Fibroblast of the conjunctiva (primary cell): ENCODE data around the gene OBSCN.

Experiments
- DNase-seq: peaks from one replicate; pipeline ENCODE4 v3.0.0-alpha.2; 2010; ENCODE audit warnings: low read depth

The OBSCN gene

GRCh38 chr1:228289239-228289849, 81.5 kb downstream of the OBSCN start:
- no peak for DNase-seq

- DNase-seq = no peak
Measured at GRCh38 chr1:228289996-228290881, 82.4 kb downstream of the OBSCN start.

- no peak for DNase-seq
Measured at GRCh38 chr1:228291906-228292608, 84.2 kb downstream of the OBSCN start.

DNA sequence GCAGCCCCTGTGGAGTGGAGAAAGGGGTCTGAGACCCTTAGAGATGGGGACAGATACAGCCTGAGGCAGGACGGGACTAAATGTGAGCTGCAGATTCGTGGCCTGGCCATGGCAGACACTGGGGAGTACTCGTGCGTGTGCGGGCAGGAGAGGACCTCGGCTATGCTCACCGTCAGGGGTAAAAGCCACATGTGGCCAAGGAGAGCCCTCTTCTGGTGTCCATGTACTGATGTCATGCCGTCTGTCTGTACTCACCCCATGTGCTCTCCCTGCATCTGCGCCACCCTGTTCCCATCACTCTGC, 84.7 kb downstream of the OBSCN start:
- DNase-seq = no peak

GRCh38 chr1:228293393-228293792, 85.5 kb downstream of the OBSCN start:
- no peak for DNase-seq

DNA sequence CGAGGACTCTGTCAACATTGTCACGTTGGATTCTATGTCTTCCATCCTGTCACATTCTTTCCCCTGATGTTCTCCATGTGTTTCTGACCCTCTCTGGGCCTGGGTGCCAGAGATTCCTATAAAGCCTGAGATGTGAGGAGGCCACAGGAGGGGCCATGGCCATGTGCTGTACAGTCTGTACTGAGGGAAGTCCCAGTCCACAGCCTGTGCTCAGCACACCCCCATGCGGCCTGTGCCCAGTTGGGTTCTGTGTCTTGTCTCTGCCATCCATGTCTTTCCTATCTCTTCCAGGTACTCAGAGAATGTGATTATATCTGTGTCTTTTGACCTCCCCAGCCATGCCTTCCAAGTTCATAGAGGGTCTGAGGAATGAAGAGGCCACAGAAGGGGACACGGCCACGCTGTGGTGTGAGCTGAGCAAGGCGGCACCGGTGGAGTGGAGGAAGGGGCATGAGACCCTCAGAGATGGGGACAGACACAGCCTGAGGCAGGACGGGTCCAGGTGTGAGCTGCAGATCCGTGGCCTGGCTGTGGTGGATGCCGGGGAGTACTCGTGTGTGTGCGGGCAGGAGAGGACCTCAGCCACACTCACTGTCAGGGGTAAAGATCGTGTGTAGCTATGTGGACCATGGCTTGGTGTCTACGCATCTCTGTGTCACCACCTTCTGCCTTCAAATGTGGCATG, 86.1 kb downstream of the OBSCN start:
- no peak for DNase-seq

DNA sequence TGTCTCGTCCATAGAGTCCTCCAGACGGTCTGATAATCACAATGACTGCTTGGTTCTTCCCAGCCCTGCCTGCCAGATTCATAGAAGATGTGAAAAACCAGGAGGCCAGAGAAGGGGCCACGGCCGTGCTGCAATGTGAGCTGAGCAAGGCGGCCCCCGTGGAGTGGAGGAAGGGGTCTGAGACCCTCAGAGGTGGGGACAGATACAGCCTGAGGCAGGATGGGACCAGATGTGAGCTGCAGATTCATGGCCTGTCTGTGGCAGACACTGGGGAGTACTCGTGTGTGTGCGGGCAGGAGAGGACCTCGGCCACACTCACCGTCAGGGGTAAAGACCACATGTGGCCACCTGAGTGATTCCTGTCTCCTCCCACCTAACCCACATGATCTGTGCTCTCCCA, 86.9 kb downstream of the OBSCN start:
- DNase-seq = no peak

- DNase-seq = no peak
Measured at GRCh38 chr1:228295201-228295600, 87.4 kb downstream of the OBSCN start.

GRCh38 chr1:228295981-228296380, 88.1 kb downstream of the OBSCN start:
- DNase-seq = no peak

DNA sequence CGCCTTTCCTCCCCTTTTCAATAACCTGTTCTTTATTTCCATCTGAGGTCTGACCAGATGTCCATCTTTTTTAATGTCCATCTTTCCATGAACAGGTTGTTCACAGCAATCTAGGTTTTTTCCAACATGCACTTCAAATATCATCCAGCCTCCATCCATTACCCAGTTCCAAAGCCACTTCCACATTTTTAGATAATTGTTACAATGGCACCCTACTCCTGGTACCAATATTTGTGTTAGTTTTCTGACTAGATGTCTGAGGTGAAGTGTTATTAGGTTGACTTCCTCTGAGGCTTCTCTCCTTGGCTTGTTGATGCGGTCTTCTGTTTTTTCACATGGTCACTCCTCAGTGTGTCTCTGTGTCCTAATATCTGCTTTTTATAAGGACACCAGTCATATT, 89.4 kb downstream of the OBSCN start:
- DNase-seq = no peak

- no peak for DNase-seq
Measured at GRCh38 chr1:228297822-228298221, 90.0 kb downstream of the OBSCN start.

- DNase-seq = no peak
Measured at GRCh38 chr1:228298471-228298870, 90.6 kb downstream of the OBSCN start.

DNA sequence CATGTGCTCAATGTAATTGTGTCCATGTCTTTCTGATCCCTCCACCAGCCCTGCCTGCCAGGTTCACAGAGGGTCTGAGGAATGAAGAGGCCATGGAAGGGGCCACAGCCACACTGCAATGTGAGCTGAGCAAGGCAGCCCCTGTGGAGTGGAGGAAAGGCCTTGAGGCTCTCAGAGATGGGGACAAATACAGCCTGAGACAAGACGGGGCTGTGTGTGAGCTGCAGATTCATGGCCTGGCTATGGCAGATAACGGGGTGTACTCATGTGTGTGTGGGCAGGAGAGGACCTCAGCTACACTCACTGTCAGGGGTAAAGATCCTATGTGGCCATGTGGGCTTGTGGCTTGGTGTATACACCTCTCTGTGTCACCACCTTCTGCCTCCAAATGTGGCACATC, 91.4 kb downstream of the OBSCN start:
- DNase-seq = no peak

DNA sequence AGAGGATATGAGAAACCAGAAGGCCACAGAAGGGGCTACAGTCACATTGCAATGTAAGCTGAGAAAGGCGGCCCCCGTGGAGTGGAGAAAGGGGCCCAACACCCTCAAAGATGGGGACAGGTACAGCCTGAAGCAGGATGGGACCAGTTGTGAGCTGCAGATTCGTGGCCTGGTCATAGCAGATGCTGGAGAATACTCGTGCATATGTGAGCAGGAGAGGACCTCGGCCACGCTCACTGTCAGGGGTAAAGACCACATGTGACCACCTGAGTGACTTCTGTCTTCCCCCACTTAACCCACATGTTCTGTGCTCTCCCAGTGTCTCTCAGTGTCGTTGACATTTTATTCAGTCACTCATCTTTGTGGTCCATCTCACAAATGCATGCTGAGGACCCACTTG, 92.1 kb downstream of the OBSCN start:
- DNase-seq = no peak

DNA sequence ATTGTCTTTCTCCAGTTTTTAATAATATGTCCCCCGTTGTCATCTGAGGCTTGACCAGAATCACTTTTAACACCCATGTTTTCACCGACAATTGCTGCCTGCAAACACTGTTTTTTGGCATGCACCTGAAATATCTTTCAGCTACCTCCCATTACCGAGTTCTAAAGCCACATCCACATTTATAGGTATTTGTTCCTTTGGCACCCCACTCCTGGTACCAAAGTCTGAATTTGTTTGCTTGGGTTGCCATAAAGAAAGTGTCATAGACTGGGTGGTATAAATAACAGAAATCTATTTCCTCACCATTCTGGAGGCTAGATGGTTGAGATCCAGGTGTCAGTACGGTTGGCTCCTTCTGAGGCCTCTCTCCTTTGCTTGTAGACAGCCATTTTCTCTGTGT, 94.2 kb downstream of the OBSCN start:
- no peak for DNase-seq

- no peak for DNase-seq
Measured at GRCh38 chr1:228303596-228303995, 95.8 kb downstream of the OBSCN start.

GRCh38 chr1:228304225-228304624, 96.4 kb downstream of the OBSCN start:
- DNase-seq = no peak

DNA sequence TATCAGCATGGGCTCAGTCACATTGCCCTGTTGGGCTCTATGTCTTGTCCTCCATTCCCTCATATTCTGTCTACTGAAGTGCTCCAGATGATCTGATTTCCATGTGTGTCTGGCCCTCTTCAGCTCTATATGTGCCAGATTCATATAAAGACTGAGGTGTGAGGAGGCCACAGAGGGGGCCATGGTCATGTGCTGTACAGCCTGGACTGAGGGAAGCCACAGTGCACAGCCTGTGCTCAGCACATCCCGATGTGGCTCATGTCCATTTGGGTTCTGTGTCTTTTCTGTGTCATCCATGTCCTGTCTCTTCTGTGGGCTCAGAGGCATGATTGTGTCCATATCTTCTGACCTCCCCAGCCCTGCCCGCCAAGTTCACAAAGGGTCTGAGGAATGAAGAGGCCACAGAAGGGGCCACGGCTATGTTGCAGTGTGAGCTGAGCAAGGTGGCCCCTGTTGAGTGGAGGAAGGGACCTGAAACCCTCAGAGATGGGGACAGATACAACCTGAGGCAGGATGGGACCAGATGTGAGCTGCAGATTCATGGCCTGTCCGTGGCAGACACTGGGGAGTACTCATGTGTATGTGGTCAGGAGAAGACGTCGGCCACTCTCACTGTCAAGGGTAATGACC, 97.0 kb downstream of the OBSCN start:
- DNase-seq = no peak

GRCh38 chr1:228305721-228306152, 97.9 kb downstream of the OBSCN start:
- no peak for DNase-seq

DNA sequence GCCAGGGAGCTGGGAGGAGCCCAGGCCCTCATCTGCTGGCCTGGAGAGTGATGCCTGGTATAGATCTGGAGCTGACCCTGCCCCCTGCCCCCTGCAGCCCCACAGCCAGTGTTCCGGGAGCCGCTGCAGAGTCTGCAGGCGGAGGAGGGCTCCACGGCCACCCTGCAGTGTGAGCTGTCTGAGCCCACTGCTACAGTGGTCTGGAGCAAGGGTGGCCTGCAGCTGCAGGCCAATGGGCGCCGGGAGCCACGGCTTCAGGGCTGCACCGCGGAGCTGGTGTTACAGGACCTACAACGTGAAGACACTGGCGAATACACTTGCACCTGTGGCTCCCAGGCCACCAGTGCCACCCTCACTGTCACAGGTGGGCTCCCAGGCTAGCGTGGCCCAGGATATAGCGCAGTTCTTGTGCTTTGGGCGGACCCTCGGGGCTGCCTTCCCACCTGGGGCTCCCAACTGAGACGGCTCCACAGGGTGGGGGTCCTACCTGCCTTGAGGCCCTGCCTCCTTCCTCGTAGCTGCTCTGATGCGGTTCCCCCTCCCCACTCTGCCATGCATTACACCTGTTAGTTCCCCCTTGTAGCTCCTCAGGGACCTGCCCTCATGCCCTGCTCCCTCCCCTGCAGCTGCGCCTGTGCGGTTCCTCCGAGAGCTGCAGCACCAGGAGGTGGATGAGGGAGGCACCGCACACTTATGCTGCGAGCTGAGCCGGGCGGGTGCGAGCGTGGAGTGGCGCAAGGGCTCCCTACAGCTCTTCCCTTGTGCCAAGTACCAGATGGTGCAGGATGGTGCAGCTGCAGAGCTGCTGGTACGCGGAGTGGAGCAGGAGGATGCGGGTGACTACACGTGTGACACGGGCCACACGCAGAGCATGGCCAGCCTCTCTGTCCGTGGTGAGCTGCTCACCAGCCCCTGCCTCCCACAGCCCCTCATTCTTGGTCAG, 98.7 kb downstream of the OBSCN start:
- DNase-seq = no peak
